ENCODE data around the gene EPHA2.

EPHA2 gene

GRCh38 chr1:16149702-16150488 is 6.0 kb downstream of the EPHA2 start:
- no peak for DNase-seq (ENCODE audit: low read depth)

DNA sequence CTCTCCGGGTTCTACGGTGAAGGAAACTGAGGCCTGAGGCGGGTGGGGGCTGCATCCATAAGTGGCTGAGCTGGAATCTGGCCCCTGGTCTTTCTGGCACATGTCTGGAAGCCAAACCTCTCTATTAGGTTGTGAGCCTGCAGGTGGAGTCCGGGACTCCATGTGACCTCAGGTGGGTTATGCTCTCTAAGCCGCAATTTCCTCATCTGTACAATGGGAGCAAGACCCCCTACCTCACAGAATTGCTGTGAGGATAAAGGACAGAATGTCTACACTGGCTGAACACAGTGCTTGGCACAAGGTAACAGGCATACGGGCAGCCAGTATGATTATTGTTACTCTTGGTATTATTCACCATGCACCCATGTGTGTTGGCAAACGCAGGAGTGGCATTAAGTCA is 6.7 kb downstream of the EPHA2 start:
- DNase-seq (ENCODE audit: low read depth), result no peak

DNA sequence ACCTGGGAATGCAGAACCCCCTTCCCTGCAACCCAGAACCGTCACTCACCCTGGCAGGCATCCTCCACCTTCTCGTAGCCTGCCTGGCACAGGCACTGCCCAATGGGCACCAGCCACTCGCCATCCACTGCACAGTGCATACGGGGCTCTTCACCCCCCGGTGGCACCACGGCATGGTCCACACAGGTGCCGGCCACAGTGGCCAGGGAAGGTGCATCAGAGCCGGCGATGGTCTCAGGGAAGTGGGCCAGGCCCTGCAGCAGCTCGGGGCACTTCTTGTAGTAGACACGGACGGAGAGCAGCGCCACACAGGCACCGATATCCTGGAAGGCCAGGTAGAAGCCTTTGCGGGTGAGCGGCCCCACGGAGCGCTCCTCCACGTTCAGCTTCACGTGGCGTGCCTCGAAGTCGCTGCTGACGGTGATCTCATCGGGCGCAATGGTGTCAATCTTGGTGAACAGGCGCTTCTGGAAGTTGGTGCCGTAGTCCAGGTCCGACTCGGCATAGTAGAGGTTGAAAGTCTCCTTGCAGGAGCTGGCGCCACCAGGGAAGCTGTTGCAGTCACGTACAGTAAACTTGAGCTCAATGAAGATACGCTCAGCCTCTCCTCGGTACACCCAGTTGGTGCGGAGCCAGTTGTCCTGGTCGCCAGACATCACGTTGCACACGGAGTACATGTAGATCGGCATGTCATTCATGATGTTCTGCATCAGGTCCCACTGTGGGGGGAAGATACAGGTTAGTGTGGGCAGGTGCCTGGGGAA is 7.4 kb downstream of the EPHA2 start:
- DNase-seq (ENCODE audit: low read depth), result no peak

- no peak for DNase-seq (ENCODE audit: low read depth)
Observed at GRCh38 chr1:16147156-16147926, 8.5 kb downstream of the EPHA2 start.

DNA sequence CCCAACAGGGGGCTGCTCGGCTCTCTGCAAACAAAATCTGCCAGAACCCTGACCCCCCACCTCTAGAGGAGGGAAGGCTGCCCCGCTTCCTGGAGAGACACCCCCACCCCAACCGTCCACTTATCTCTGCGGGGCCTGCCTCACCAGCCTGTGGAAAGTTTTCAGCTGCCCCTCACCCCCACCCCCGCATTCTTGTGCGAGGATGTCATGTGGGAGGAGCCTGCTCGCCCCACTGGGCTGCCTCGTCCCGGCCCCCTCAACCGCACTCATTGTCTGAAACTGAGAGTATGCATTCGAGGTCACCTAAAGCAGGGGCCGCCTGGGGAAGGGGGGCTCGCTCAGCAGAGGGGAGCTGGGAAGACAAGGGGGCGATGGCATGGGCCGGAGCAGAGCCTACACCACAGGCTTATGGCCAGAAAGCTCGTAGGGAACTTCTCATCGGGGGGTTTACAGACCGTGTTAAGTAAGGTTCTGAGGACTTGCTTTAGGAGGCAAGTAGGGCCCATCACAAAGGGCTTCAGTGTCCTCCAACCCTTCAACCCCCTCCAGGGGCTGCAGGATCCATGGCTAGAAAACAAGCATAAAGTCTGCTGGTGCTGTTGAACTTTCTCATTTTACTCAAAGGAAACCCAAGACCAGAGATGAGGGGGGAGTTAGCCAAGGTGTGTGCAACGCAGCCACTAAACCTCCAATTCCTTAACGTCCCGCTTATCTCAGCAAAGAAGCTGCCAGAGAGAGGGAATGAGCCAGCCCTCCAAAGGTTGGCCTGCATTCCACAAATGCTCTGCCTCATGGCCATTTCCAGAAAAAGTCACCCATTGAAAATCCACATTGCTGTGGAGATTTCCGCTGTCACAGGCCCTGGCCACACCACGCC is 9.4 kb downstream of the EPHA2 start:
- no peak for DNase-seq (ENCODE audit: low read depth)

DNA sequence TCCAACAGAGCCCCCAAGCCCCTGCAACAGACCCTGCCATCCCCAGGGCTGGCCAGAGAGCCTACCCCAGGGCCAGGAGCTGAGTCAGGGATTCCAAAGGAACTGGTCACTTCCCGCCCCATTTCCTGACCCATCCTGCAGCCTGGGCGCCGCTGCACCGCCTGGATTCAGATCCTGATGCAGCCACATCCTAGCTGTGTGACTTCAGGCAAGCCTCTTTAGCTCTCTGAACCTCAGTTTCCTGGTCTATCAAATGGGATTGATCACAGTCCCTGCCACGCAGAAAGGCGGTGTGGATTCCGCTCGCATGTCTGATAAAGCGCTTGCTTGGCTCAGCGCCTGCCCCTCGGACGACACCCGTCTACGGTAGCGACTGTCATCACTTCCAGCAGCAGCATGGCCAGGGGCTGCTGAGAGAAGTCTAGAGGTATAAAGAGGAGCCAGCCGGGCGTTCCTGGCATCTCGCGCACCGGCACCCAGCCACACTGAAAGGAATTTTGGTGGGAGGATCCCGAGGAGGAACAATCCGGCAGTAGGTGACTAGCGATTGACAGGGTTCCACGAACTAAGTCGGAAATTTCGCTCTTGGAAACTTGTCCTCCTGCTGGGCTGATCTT is 10.1 kb downstream of the EPHA2 start:
- no peak for DNase-seq (ENCODE audit: low read depth)

- DNase-seq (ENCODE audit: low read depth), result no peak
Observed at GRCh38 chr1:16145030-16145661, 10.7 kb downstream of the EPHA2 start.

GRCh38 chr1:16144325-16145029 is 11.4 kb downstream of the EPHA2 start:
- DNase-seq (ENCODE audit: low read depth), result no peak

GRCh38 chr1:16143566-16144324 is 12.1 kb downstream of the EPHA2 start:
- DNase-seq (ENCODE audit: low read depth), result no peak

DNA sequence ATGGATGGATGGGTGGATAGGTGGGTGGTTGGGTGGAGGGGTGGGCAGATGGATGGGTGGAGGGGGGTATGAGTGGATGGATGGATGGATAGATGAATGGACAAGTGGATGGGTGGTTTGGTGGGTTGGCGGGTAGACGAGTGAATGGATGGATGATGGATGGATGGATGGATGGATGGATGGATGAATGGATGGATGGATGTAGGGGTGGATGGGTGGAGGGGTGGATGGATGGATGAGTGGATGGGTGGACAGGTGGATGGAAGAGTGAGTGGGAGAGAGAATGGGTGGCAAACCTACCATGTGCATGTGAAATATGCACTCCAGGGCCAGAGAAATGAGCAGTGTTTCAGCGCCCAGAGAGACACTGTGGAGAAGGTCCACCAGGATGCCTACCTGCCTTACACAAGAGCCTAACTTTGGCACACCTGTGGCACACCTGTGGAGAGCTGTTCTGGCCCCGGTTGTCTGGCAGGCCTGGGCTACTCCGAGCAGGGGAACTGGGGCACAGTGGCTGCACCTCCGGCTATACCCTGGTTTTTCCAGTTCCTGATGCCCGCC is 12.8 kb downstream of the EPHA2 start:
- no peak for DNase-seq (ENCODE audit: low read depth)

- DNase-seq (ENCODE audit: low read depth), result no peak
Observed at GRCh38 chr1:16142383-16142995, 13.4 kb downstream of the EPHA2 start.

DNA sequence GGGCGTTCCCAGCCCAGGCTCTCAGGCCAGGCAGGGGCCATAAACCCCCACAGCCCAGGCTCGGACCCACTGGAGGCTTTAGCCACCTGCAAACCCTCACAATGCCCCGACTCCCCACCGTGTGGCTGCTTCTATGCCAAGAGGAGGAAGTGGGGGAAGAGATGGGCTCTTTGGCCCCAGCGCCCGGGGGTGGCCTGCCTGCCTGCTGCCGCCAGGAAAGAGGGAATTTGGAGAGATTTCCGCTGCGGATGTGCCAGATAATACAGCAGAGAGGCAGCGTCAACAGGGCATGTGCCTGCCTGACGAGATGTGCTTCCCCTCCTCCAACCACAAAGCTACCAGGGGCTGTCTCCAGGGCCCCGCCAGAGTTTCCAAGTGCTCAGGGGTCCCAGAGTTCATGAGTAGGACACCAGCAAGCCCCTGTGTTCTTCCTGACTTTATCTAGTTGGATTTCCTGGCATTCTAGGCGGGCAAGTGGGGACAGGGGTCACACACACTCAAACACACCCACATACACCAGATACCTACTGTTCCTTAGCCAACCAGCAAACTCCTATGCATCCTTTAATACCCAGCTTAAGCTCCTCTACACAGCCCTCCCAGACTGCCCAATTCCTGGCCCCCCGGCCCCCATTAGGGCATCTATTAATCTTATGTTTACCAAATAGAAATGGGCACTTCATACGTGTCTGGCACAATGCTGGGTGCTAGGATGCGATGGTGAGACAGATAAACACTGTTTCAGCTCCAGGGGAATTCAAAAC is 14.1 kb downstream of the EPHA2 start:
- DNase-seq (ENCODE audit: low read depth), result no peak

GRCh38 chr1:16140068-16140596 is 15.7 kb downstream of the EPHA2 start:
- DNase-seq (ENCODE audit: low read depth), result no peak

DNA sequence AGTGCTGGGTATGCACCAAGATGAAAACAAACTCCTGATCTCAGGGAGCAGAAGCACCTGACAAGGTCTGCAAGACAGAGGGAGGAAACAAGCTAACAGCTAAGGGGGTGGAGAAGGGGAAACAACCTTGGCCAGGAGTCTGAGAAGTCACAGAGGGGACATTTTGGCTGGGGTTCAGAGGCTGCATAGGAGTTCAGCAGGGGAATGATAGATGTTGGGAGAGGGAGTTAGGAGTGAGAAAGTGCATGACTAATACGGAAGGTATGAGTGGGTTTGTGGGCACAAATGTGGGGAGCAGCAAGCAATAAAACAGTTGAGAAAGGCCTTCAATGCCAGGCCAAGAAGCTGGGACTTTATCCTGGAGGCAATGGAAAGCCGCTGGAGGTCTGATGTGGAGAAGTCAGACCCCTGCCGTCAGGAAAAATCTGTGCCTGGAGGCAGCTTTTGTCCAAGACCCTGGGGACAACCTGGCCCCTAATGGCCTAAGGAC is 16.4 kb downstream of the EPHA2 start:
- DNase-seq (ENCODE audit: low read depth), result no peak

DNA sequence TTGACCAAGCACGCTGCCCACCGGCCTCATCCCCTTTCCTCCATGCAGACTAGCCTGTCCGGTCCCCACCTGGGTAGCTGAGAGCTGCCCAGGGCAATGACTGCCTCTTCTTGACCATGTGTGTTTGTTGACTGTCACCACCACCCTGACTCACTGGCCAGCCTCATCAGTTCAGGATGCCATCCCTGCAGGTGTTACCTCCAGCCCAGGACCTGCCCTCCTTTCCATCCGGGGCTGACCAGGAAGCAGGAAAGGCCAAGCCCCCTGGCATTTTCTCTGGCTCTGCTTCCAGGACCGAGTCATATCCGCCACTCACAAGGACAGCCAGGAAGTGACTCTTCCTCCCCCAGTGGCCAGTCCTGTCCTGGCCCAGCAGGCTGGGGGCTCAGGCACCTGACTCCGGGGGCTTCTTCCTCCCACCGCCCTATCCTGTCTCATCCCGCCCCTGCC is 17.1 kb downstream of the EPHA2 start:
- DNase-seq (ENCODE audit: low read depth), result no peak

DNA sequence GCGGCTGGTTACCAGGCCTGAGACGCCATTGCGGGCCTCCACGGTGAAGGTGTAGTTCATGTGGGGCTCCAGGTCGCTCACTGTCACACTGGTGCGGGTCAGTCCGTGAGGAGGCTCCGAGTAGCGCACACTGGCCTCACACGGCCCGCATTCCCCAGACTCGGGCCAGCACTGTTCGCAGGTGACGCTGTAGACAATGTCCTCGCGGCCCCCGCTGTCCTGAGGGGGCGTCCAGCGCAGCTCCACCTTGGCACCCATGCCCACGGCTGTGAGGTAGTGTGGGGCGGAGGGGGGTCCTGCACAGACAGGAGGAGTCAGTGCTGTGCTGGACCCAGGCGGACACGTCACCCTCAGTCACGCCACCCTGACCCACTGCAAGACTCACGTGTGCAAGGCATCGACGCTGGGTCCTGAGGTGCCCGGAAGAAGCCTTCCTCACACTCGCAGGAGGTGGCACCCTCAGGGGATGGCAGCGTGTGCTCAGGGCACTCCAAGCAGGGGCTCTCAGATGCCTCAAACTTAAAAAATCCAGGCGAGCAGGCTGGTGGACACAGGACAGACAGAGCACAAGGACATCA is 17.9 kb downstream of the EPHA2 start:
- no peak for DNase-seq (ENCODE audit: low read depth)

DNA sequence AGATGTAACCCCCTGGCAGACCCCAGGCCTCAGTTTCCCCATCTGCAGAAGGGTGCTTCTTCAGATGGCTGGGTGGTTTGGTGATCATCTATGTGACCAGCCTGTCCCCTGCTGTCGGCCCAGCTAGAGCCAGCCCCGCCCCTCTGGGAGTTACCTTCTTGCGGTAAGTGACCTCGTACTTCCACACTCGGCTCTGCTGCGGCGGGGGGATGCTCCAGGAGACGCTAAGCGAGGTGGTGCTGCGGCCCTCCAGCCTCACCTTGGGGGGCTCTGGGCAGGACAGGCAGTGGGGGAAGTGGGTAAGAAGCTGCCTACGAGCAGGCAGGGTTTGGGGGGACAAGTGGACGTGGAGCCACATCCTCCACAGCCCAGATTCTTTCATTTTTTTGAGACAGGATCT is 20.4 kb downstream of the EPHA2 start:
- no peak for DNase-seq (ENCODE audit: low read depth)
